OCI-LY7 (cell line): ENCODE measurements around the gene SH2D3A.

Experiments
- CTCF ChIP-seq: fragments of 200-600 bp; sonication (generic); conservative IDR thresholded peaks from 2 replicates; pipeline ENCODE4 v1.5.1; 2014; ENCODE audit warnings: mild to moderate bottlenecking, antibody characterized with exemption, low read length, moderate library complexity, mixed read lengths
- EZH2phosphoT487 ChIP-seq: fragments of 200-600 bp; sonication (generic); IDR thresholded peaks from 2 replicates; pipeline ENCODE4 v1.6.1; 2018; ENCODE audit warnings: low read depth, borderline replicate concordance, mild to moderate bottlenecking, mixed run types, antibody characterized with exemption, low read length, moderate library complexity, mixed read lengths

- no peak for TF ChIP-seq CTCF
- no peak for TF ChIP-seq EZH2phosphoT487
Measured at GRCh38 chr19:6809262-6809661, 42.0 kb upstream of the SH2D3A start.
